Measurements from ENCODE around the gene RABEP1. TPM values are rescaled to one million over a fixed set of nuclear protein-coding genes. Genes with fewer than 3 reads are reported as not detected.

The RABEP1 gene
- total RNA-seq, 1 experiment from 2014 or later = 24.4 TPM

DNA sequence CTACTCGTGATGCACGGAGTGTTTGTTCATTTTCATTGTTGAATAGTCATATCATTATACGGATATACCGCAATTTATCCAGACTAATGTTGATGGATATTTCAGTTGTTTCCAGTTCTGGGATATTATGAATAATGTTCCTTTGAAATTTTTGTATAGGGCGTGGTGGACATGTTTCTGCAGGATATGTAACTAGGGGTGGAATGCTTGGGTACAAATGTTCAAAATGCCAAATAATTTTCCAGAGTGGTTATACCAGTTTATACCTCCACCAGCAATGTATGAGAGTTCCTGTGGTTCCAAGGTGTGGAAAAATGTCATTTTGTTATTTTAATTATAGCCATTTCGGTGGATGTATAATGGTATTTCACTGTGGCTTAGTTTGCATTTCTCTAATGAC, 83.7 kb downstream of the RABEP1 start:
- no peaks in the 10 kb centered on the region for H3F3A ChIP-seq (ENCODE audit: low read length, unreplicated experiment)
- no peak; the same call in 1 of the 2 replicates for ATAC-seq
- no peak overlapping the region for H3K4me3 ChIP-seq (ENCODE audit: low read length)
- intact Hi-C loops (cut with micrococcal nuclease) = no loop called here
- H3K9me3 ChIP-seq (ENCODE audit: low read length) = no peaks in the 10 kb centered on the region
- H3K27ac ChIP-seq (ENCODE audit: low read length) = no peak overlapping the region
- BruUV-seq (replicated peaks) = no TSS peak
- H3K9me2 ChIP-seq (replicated peaks; ENCODE audit: low read length) = no peaks in the 10 kb centered on the region
- H3K79me2 ChIP-seq (ENCODE audit: low read length) = no peaks in the 10 kb centered on the region
- H4K20me1 ChIP-seq (ENCODE audit: low read length) = no peaks in the 10 kb centered on the region
- DNase-seq = no peak
- no peaks in the 10 kb centered on the region for H3K27me3 ChIP-seq (ENCODE audit: low read length)
- peaks cover 8% of the 10 kb centered on the region for H3K36me3 ChIP-seq (ENCODE audit: low read depth, low read length)
- H3K9ac ChIP-seq (ENCODE audit: low read length) = no peak overlapping the region
- no peak overlapping the region for H3K4me2 ChIP-seq (ENCODE audit: low read length)
- H2AFZ ChIP-seq (ENCODE audit: low read length) = no peak overlapping the region
- H3K4me1 ChIP-seq (ENCODE audit: insufficient read depth, low read length) = no peaks in the 10 kb centered on the region
- TF ChIP-seq, protein P1, sequence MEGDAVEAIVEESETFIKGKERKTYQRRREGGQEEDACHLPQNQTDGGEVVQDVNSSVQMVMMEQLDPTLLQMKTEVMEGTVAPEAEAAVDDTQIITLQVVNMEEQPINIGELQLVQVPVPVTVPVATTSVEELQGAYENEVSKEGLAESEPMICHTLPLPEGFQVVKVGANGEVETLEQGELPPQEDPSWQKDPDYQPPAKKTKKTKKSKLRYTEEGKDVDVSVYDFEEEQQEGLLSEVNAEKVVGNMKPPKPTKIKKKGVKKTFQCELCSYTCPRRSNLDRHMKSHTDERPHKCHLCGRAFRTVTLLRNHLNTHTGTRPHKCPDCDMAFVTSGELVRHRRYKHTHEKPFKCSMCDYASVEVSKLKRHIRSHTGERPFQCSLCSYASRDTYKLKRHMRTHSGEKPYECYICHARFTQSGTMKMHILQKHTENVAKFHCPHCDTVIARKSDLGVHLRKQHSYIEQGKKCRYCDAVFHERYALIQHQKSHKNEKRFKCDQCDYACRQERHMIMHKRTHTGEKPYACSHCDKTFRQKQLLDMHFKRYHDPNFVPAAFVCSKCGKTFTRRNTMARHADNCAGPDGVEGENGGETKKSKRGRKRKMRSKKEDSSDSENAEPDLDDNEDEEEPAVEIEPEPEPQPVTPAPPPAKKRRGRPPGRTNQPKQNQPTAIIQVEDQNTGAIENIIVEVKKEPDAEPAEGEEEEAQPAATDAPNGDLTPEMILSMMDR (conservative IDR thresholded peaks at IDR 0.05; ENCODE audit: low read depth, low read length) = no peak
- TF ChIP-seq EZH2 (IDR thresholded peaks at IDR 0.05; ENCODE audit: low read length, unreplicated experiment) (no peak), EZH2phosphoT487 (IDR thresholded peaks at IDR 0.05; ENCODE audit: borderline replicate concordance, low read length) (no peak)
- CTCF ChIA-PET = no interaction called here
- POLR2A ChIA-PET (ENCODE audit: unreplicated experiment) = no interaction called here

DNA sequence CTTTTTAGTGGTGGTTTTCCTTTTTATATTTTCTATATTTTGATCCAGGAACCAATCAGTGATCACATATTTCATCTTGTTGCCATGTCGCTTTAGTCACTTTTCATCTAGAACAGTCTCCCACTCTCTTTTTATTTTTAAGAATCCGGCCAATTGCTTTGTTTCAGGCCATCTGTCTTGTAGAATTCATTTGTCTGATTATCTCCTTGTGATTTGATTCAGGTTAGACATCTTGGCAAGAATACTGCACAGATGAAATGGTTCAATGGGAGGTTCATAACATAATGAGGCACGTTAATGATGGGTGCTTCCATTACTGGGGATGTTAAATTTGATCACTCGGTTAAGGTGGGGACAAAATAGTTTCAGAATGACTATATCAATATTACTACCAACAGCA, 88.3 kb downstream of the RABEP1 start:
- DNase-seq (no peak), ATAC-seq (no peak)
- POLR2A ChIA-PET (ENCODE audit: unreplicated experiment) = no interaction called here
- H3K4me3 ChIP-seq (ENCODE audit: low read length) = no peak overlapping the region
- no peak for TF ChIP-seq EZH2 (IDR thresholded peaks at IDR 0.05; ENCODE audit: low read length, unreplicated experiment)
- no peak for TF ChIP-seq EZH2phosphoT487 (IDR thresholded peaks at IDR 0.05; ENCODE audit: borderline replicate concordance, low read length)
- H3K9me3 ChIP-seq (ENCODE audit: low read length) = no peaks in the 10 kb centered on the region
- no peaks in the 10 kb centered on the region for H3K4me1 ChIP-seq (ENCODE audit: insufficient read depth, low read length)
- no peak overlapping the region for H3K4me2 ChIP-seq (ENCODE audit: low read length)
- peaks cover 3% of the 10 kb centered on the region; the same call in 1 of the 2 replicates for H3K36me3 ChIP-seq (ENCODE audit: low read depth, low read length)
- CTCF ChIA-PET = no interaction called here
- no peaks in the 10 kb centered on the region for H3K27me3 ChIP-seq (ENCODE audit: low read length)
- H3F3A ChIP-seq (ENCODE audit: low read length, unreplicated experiment) = no peaks in the 10 kb centered on the region
- intact Hi-C loops (cut with micrococcal nuclease) = no loop called here
- H2AFZ ChIP-seq (ENCODE audit: low read length) = no peak overlapping the region
- no peak overlapping the region for H3K27ac ChIP-seq (ENCODE audit: low read length)
- H3K9ac ChIP-seq (ENCODE audit: low read length) = no peak overlapping the region
- BruUV-seq (replicated peaks) = no TSS peak
- no peaks in the 10 kb centered on the region for H3K79me2 ChIP-seq (ENCODE audit: low read length)
- H4K20me1 ChIP-seq (ENCODE audit: low read length) = no peaks in the 10 kb centered on the region
- H3K9me2 ChIP-seq (replicated peaks; ENCODE audit: low read length) = no peaks in the 10 kb centered on the region

DNA sequence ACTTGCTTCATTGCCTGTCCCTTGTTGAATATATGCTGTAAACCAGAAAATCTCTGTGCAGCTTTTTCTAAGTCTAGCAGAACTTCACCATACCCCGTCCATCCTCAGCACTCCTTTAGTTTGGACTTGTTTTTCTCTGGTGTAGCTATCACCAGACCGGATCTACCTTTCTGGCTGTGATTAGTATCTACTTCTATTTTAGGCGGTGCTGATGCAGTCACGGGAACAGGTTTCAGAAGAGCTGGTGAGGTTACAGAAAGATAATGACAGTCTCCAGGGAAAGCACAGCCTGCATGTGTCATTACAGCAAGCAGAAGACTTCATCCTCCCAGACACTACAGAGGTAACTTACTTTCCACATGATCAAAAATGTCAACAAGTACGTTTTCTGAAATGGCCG, 91.0 kb downstream of the RABEP1 start:
- Histone ChIP-seq H3K4me2 (ENCODE audit: low read length) (no peak overlapping the region), H3K27me3 (ENCODE audit: low read length) (no peaks in the 10 kb centered on the region), H3K4me1 (ENCODE audit: insufficient read depth, low read length) (no peaks in the 10 kb centered on the region), H3K4me3 (ENCODE audit: low read length) (no peak overlapping the region), H3K27ac (ENCODE audit: low read length) (no peak overlapping the region), H3F3A (ENCODE audit: low read length, unreplicated experiment) (no peaks in the 10 kb centered on the region), H3K9me2 (replicated peaks; ENCODE audit: low read length) (no peaks in the 10 kb centered on the region), H4K20me1 (ENCODE audit: low read length) (no peaks in the 10 kb centered on the region), H2AFZ (ENCODE audit: low read length) (no peak overlapping the region), H3K9ac (ENCODE audit: low read length) (no peak overlapping the region), H3K9me3 (ENCODE audit: low read length) (no peaks in the 10 kb centered on the region), H3K36me3 (ENCODE audit: low read depth, low read length) (peaks cover 5% of the 10 kb centered on the region; the same call in 1 of the 2 replicates), H3K79me2 (ENCODE audit: low read length) (no peaks in the 10 kb centered on the region)
- no TSS peak for BruUV-seq (replicated peaks)
- POLR2A ChIA-PET (ENCODE audit: unreplicated experiment) = no interaction called here
- intact Hi-C loops (cut with micrococcal nuclease) = no loop called here
- DNase-seq = no peak
- CTCF ChIA-PET = no interaction called here
- TF ChIP-seq, protein P1 (conservative IDR thresholded peaks at IDR 0.05; ENCODE audit: low read depth, low read length) = no peak
- TF ChIP-seq EZH2 (IDR thresholded peaks at IDR 0.05; ENCODE audit: low read length, unreplicated experiment) = no peak
- no peak for ATAC-seq
